NCI-H510A (cell line): ENCODE results near the gene SPATA3.
A peak's percentile ranks its signal among the peaks of the same experiment; 100 is the strongest.

Experiments
- DNase-seq: peaks from one replicate; lab custom pipeline; 2025; lab: John Stamatoyannopoulos, UW

Gene SPATA3

DNA sequence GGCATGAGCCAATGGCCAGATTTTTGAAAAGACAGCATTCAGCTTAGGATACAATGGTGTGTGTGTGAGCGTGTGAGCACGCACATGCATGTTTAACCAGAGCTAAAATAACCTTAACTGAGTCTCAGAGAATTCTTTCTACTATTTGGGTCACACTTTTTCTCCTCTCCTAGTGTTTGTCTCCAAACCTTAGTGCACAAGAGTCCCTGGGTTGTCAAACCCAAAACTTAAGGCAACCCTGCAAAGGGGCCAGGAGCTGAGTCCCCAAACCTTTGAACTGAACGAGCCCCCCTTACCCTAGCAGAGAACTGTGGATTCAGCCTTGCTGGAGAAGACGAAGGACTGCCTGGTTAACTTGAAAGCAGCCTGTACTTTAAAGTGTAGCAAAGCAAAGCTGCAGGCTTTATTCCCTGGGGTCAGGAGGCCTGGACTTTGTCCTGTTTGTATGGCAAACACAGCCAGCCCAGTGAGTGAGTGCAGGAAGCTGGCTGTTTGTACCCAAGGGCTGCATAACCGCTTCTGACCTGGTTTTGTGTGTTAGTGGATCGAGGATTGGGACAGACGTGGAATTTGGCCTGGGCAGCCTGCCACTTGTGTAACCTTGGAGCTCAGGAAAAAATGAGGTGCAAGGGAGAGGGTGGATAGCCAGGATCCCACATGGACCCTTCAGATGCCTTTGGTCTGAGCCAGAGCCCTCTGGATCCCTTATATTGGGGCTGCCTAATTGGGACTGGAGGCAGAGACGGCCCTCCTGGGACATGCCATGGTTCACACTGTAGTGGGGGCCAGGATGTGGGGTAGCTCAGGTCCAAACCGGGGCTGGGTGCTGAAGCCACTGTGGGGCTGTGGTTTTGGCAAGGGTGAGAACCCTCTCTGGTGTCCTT is 54.3 kb downstream of the SPATA3 start:
- no peak for DNase-seq

DNA sequence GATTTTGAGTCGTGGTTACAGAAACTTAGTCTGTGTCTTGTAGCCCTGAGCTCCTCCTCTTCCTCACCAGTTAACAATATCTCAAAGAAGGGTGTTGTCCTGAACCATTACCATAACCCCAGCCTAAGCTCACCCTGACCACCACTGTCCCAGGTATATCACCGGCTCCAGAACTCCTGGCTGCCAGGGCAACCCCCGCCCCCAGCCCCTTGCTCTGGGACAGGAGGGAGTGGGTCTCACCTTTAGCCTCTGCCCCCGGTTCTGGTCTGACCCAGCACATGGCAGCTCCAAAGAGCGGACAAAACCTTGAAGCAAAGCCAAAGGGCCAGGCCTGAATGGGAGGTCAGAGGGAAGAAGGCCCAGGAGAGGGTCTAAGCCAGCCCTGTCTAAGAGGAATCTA is 55.2 kb downstream of the SPATA3 start:
- DNase-seq: no peak

DNA sequence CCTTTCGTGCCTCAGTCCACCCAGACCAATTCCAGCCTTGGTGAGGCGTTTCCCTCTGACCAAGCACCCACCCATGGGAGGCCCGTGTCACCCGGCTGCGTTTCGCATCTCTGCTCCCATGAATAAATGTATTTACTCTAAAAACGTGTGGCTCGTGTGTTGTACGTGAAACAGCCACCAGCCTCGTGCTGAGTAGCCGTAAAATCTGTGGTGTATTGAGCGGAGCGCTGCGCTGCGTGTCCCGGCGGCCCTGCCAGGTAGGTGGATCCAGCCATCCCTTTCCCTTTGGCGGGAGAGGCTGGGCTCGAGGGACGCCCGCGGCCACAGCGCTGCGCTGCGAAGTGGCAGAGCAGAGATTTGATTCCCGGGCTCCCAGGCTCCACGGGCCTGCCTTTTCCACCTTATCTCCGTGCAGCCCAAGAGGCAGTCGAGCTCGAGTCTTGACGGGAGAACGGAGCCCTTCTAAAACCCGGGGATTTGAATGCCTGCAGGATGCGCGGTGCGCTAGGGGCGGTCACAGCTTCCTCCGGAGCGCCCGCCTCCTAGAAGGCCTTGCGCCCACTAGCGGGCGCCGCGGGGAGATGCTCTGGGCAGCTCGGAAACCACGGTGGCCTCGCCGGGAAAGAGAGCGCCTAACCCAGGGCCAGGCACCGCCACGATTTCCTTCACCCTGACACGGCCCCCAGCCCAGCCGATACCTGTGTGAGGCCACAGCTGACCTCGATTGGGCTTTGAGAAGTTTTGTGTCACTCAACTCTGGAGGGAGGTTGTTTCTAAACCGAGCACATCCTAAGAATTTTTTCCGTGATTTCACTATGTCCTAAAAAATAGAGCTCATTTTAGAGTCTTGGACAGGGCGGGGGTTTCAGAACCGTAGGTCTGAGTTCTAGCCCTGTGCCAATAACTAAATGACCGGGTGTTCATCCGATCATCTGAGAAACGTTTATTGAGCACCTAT is 56.9 kb downstream of the SPATA3 start:
- peak; percentile 90 for DNase-seq

DNA sequence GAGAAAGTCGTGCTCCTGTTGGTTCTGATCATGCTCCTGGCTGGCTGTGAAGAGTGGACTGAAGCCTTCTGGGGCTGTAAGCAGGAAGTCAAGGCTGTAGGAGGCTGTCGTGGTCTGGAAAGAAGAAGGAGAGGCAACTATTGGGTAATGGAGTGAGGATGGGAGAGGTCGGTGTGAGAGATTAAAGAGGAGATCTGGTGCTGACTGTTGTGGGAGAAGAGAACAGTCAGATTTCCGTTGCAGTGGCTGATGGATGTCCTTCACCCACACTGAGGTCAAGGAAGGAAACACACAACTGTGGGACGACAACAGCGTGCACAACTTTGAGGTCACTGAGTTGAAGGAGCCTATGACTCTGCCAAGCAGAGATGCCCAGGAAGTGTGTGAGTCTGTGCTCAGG is 57.9 kb downstream of the SPATA3 start:
- no peak for DNase-seq

DNA sequence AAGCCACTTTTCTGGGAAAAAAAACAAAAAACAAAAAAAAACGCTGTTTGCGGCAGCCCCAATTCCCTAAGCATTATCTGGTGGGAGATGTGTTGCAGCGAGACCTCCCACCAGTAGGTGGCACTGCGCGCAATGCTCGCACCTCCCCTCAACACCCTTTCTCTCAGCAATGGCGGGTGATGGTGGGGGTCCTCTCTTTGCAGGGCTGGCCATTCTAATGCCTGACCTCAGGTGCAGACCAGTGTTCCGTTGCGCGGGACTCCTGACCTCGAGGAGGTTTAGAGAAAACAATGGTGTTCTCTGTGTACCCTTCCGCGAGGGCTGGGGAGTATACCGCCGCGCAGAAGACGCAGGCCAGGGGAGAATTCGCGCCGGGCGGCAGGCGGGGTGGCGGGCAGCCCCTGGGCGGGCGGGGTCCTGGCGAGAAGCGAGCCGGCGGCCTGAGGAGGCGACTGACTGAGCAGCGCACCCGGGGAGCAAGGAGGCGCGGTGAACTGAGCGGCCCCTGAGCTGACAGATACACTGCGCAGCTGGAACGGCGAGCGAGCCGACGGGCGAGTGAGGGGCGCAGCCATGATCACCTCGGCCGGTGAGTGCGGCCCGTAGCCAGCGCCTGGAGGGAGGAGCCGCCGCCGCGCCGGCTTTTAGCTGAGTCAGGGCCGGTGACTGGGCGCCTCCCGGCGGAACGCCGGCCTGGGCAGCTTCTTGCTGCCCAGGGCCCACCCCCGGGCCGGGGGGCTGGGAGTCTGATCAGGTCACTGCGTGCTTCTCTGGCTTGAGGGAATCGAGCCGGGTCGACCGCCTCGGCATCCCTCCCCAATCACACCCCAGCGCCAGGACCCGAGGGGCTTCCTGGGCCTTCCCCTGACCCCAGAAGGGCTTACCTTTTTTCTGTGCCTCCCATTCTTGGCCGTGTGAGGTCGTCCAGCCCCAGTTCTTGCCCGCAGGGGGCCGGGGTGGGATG is 60.8 kb downstream of the SPATA3 start, which contains the start of gene PSMD1:
Gene PSMD1 (plus strand): TSS at position 415 of the 964 bp plus-strand sequence. CDS start 159 bp downstream, at position 574.
- DNase-seq: peak; percentile 91

DNA sequence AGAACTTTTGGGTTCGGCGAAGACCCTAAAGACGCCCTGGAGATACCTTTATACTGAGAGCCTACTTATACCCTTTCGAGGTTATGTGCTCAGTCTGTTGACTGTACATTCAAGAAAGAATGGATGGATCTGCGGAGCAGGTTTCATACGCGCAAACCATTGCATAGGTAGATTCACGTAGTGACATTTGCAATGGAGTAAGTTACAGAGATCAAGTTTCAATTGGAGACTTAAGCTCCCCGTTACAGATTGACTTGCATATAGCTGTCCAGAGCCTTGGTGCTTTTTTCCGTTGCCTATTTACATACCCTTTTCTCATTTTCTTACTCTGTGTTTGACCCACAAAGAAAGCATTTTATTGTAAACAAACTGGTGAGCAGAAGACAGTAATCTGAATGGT is 61.7 kb downstream of the SPATA3 start:
- peak; percentile 8 for DNase-seq
